Measurements from ENCODE around the gene AGBL1. TPM values are rescaled to one million over a fixed set of nuclear protein-coding genes. Genes with fewer than 3 reads are reported as not detected.

The AGBL1 gene
- polyA plus RNA-seq, 1 experiment, result not detected

DNA sequence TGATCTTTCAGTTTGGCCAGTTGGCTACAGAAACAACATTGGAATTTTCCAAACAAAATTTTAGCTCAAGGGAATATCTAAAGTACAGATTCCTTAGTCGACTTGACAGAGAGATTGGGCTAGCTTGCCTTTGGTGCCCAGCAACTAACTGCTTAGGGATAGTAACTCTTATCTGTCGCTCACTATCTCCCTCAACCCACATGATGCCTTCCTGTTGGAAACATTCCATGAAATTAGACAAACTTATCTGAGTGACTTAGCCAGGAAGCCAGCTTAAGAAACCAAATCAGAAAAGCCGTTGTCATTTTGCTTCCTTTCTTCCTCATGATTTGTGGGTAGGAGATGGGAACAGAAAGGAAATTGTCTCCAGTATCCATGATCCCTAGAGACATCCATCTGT is 791.2 kb downstream of the AGBL1 start:
- CTCF ChIA-PET, result interaction anchor here (0.6 kb wide), 1 partner anchor 36 kb away, joined by 4 read pairs; no protein-coding TSS in a partner anchor
- Histone ChIP-seq H3K27me3 (ENCODE audit: control insufficient read depth, insufficient read depth, low read length) (no peaks in the 10 kb centered on the region), H3K4me3 (ENCODE audit: low read depth, low read length) (no peak overlapping the region), H3K36me3 (ENCODE audit: control insufficient read depth, insufficient read depth, low read length) (no peaks in the 10 kb centered on the region)
- no peak for DNase-seq (ENCODE audit: low read depth)
- POLR2A ChIA-PET, result no interaction called here
- TF ChIP-seq, protein P1, sequence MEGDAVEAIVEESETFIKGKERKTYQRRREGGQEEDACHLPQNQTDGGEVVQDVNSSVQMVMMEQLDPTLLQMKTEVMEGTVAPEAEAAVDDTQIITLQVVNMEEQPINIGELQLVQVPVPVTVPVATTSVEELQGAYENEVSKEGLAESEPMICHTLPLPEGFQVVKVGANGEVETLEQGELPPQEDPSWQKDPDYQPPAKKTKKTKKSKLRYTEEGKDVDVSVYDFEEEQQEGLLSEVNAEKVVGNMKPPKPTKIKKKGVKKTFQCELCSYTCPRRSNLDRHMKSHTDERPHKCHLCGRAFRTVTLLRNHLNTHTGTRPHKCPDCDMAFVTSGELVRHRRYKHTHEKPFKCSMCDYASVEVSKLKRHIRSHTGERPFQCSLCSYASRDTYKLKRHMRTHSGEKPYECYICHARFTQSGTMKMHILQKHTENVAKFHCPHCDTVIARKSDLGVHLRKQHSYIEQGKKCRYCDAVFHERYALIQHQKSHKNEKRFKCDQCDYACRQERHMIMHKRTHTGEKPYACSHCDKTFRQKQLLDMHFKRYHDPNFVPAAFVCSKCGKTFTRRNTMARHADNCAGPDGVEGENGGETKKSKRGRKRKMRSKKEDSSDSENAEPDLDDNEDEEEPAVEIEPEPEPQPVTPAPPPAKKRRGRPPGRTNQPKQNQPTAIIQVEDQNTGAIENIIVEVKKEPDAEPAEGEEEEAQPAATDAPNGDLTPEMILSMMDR (IDR thresholded peaks at IDR 0.05; ENCODE audit: insufficient read depth, low read depth, low read length), result no peak

DNA sequence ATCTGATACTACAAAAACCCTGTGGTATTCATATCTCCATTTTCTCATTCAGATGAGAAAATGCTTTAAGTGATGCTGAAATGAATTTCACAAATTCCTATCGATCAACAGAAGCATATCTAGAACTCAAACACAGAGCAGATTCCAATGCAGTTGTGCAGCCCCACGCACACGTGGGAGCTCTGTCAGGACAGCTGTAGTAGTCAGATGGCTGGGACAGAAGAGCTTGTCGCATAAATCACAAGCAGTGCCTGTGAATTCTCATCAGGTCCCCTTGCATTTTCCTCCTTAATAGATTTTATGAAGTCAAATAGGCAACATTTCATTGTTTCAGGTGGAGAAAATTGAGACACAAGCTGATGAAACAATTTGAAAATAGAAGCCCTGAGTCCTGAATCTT is 792.3 kb downstream of the AGBL1 start:
- H3K36me3 ChIP-seq (ENCODE audit: control insufficient read depth, insufficient read depth, low read length), result no peaks in the 10 kb centered on the region
- ChIA-PET POLR2A (no interaction called here), CTCF (no interaction called here)
- no peak for DNase-seq (ENCODE audit: low read depth)
- TF ChIP-seq, protein P1 (IDR thresholded peaks at IDR 0.05; ENCODE audit: insufficient read depth, low read depth, low read length), result no peak
- H3K4me3 ChIP-seq (ENCODE audit: low read depth, low read length), result no peak overlapping the region
- H3K27me3 ChIP-seq (ENCODE audit: control insufficient read depth, insufficient read depth, low read length), result no peaks in the 10 kb centered on the region

DNA sequence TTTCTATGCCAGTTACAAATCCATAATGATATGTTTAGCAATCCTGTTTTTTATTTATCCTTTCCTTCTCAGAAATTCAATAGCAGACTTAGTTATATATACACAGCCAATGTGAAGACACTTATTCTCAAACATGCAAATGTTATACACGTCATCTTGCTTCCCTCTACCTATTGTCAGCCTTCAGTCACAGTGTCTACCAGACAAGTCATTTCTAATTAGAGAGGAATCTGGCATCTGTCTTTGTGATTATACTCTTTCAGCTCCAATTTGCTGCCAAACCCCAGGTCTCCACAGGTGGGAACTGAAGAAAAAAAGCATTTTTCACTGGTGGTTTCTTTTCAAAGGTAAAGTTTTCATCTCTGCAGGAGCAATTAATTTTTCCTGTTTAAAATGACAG is 793.1 kb downstream of the AGBL1 start:
- H3K36me3 ChIP-seq (ENCODE audit: control insufficient read depth, insufficient read depth, low read length), result no peaks in the 10 kb centered on the region
- ChIA-PET CTCF (no interaction called here), POLR2A (no interaction called here)
- TF ChIP-seq, protein P1 (IDR thresholded peaks at IDR 0.05; ENCODE audit: insufficient read depth, low read depth, low read length), result no peak
- H3K4me3 ChIP-seq (ENCODE audit: low read depth, low read length), result no peak overlapping the region
- DNase-seq (ENCODE audit: low read depth), result no peak
- H3K27me3 ChIP-seq (ENCODE audit: control insufficient read depth, insufficient read depth, low read length), result no peaks in the 10 kb centered on the region

DNA sequence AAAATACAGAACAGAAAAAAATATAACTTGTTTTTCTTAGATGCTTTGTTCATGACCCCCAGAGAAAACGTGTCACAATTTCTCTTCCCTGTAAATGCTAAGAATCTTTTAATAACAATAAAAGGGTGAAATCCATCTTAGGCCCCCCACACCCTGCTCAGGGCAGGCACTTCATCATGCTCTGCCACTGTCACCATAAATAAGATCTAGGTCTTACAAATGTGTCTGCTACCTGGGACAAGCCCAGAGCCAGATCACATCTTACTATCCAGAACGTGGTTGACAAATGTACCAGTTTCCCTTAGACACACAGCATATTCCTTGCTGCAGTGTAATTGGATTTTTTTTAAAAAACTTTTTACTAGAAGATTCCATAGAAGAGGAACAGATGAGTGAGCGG is 795.4 kb downstream of the AGBL1 start:
- H3K27me3 ChIP-seq (ENCODE audit: control insufficient read depth, insufficient read depth, low read length), result no peaks in the 10 kb centered on the region
- TF ChIP-seq, protein P1 (IDR thresholded peaks at IDR 0.05; ENCODE audit: insufficient read depth, low read depth, low read length), result no peak
- ChIA-PET POLR2A (no interaction called here), CTCF (no interaction called here)
- H3K36me3 ChIP-seq (ENCODE audit: control insufficient read depth, insufficient read depth, low read length), result no peaks in the 10 kb centered on the region
- no peak overlapping the region for H3K4me3 ChIP-seq (ENCODE audit: low read depth, low read length)
- no peak for DNase-seq (ENCODE audit: low read depth)

DNA sequence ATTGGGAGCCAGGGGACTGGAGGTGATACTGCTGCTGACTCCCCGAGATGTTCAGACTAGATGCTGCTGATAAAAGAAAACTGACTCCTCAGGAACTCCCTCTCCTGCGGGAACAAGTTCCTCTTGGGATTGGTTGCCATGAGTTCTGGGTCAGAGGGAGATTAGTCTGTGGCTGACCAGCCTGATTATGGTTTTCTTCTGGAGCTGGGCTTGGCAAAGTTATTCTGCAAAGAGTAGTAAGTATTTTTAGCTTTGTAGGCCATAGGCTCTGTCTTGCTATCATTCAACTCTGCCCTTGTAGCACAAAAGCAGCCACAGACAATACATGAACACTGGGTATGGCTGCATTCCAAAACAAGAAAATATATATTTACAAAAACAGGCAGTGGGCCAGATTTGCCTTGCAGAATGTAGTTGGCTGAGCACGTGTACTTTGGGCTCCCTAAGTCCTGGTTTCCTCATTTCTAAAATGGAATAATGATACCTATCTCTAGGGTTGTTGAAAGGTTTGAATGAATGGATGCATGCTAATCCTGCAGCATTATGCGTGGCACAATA is 796.8 kb downstream of the AGBL1 start:
- no peak for DNase-seq (ENCODE audit: low read depth)
- no peaks in the 10 kb centered on the region for H3K36me3 ChIP-seq (ENCODE audit: control insufficient read depth, insufficient read depth, low read length)
- H3K27me3 ChIP-seq (ENCODE audit: control insufficient read depth, insufficient read depth, low read length), result no peaks in the 10 kb centered on the region
- TF ChIP-seq, protein P1 (IDR thresholded peaks at IDR 0.05; ENCODE audit: insufficient read depth, low read depth, low read length), result no peak
- ChIA-PET POLR2A (no interaction called here), CTCF (no interaction called here)
- no peak overlapping the region for H3K4me3 ChIP-seq (ENCODE audit: low read depth, low read length)

Measured in BJ (cell line).